Activated B cell treated with CpG ODN at 0.5 μM for 24 hours (primary cell): Measurements from ENCODE around the gene ZC3H18. TPM values are rescaled to one million over a fixed set of nuclear protein-coding genes. Genes with fewer than 3 reads are reported as not detected.

Experiments
- ATAC-seq: fragments of 200-7000 bp; cut with Tn5 transposase; one replicate; pipeline ENCODE4 v1.10.0; 2021; ENCODE audit warnings: low read depth, mild to moderate bottlenecking, moderate library complexity
- CTCF ChIA-PET: fragments of 350-600 bp; sonication (Branson Sonifier 250); formaldehyde crosslinking; loops from one replicate; lab custom pipeline; 2021; ENCODE audit warnings: antibody characterized with exemption; lab: Charles Lee
- POLR2A ChIA-PET: fragments of 350-600 bp; sonication (Branson Sonifier 250); formaldehyde crosslinking; loops from one replicate; lab custom pipeline; 2021; ENCODE audit warnings: antibody characterized with exemption; lab: Charles Lee
- DNase-seq: peaks from one replicate; pipeline ENCODE4 v3.0.0; 2022
- H3K27ac Mint-ChIP-seq: one replicate; pipeline ENCODE4 v1.8.0; 2020; ENCODE audit warnings: mixed read lengths
- H3K27me3 Mint-ChIP-seq: one replicate; pipeline ENCODE4 v1.8.0; 2021; ENCODE audit warnings: mixed read lengths
- H3K36me3 Mint-ChIP-seq: one replicate; pipeline ENCODE4 v1.8.0; 2021; ENCODE audit warnings: low read depth, mixed read lengths
- H3K4me1 Mint-ChIP-seq: one replicate; pipeline ENCODE4 v1.8.0; 2021; ENCODE audit warnings: mixed read lengths
- H3K4me3 Mint-ChIP-seq: one replicate; pipeline ENCODE4 v1.8.0; 2020; ENCODE audit warnings: mild to moderate bottlenecking, mixed read lengths
- H3K9me3 Mint-ChIP-seq: one replicate; pipeline ENCODE4 v1.8.0; 2020; ENCODE audit warnings: mixed read lengths
- CTCF ChIP-seq: fragments of 200-600 bp; IDR thresholded peaks from one replicate; pipeline ENCODE4 v1.8.0; 2022; ENCODE audit warnings: antibody characterized with exemption, mild to moderate bottlenecking
- intact Hi-C: fragments of 100-400 bp; cut with micrococcal nuclease; formaldehyde crosslinking; loops from one replicate; pipeline ENCODE4 v1.15.1; 2024
- total RNA-seq: library from RNA; stranded (reverse); gene quantifications from 2 replicates; pipeline ENCODE4 v1.2.3, GENCODE V29; 2022

ZC3H18 gene
- total RNA-seq, 1 donor from 2014 or later: 74.2 TPM

- TF ChIP-seq CTCF: no peak
- DNase-seq: no peak
- POLR2A ChIA-PET: interaction anchor here (1.8 to 5.7 kb wide), 3 partner anchors 9 to 44 kb away, joined by 8 to 102 read pairs (median 9); partner anchors contain the start of genes CYBA and MVD
- Mint-ChIP-seq H3K36me3 (peaks cover 30% of the 10 kb centered on the region), H3K4me1 (peaks cover 84% of the 10 kb centered on the region), H3K4me3 (peak overlapping the region; percentile 67), H3K27me3 (no peaks in the 10 kb centered on the region), H3K27ac (peak overlapping the region; percentile 54), H3K9me3 (no peaks in the 10 kb centered on the region)
- CTCF ChIA-PET: no interaction called here
- ATAC-seq: peak; percentile 26
- intact Hi-C loops: loop anchor here (1.0 kb wide), 1 partner anchor 11 kb away; the partner anchor contains the start of gene CYBA
Measured at GRCh38 chr16:88640498-88641247, 70.5 kb downstream of the ZC3H18 start.

DNA sequence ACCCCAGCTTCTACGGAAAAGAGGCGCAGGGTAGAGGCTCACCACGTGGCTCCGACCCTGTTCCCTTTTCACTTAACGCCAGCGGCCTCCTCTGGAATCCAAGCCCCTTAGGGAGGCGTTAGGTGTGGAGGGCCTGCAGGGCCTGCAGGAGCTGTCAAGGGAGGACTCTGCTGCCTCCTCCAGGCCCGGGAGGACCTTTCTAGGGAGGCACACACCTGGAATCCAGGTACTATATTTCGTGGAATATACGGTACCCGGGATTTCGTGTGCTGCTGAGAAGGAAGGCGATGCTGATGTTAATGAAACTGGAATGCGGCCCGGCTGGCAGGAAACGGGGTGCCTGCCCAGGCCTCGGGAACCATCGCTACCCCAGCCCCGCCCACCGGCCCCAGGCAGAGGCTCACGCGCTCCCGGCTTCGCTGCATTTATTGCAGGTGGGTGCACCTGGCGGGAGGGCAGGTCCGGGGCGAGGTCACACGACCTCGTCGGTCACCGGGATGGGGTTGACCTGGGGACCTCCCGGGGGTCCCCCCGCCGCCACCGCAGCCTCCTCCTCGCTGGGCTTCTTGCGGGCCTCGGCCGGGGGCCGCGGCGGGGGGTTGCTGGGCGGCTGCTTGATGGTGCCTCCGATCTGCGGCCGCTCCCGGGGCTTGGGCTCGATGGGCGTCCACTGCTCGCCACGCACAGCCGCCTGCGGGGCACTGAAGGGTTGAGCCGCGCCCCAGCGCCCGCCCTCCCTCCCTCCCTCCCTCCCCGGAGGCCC is 72.9 kb downstream of the ZC3H18 start:
- TF ChIP-seq CTCF: no peak
- ATAC-seq (no peak), DNase-seq (no peak)
- ChIA-PET CTCF (interaction anchor here (1.7 kb wide), 1 partner anchor 10 kb away, joined by 4 read pairs; no protein-coding TSS in a partner anchor), POLR2A (interaction anchor here (0.6 to 1.3 kb wide), 4 partner anchors 7 to 37 kb away, joined by 5 read pairs; partner anchors contain the start of gene MVD)
- no peaks in the 10 kb centered on the region for H3K9me3 Mint-ChIP-seq
- H3K27ac Mint-ChIP-seq: peak overlapping the region; percentile 53
- intact Hi-C loops: no loop called here
- H3K36me3 Mint-ChIP-seq: peaks cover 37% of the 10 kb centered on the region
- H3K27me3 Mint-ChIP-seq: no peaks in the 10 kb centered on the region
- peaks cover 83% of the 10 kb centered on the region for H3K4me1 Mint-ChIP-seq
- no peak overlapping the region for H3K4me3 Mint-ChIP-seq

DNA sequence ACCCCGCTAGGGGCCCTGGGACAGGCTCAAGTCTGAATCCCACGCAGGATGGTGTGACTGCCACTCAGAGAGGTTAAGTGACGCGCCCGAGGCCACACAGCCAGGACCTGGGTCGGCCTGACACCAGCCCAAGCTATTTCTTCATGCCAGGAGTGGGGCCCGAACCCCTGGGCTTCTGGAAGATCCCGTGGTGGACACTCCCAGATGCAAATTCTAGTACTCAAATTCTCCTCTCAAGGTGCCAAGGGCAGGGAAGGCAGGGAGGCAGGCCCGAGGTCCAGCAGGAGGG is 73.4 kb downstream of the ZC3H18 start:
- no peak for TF ChIP-seq CTCF
- H3K9me3 Mint-ChIP-seq: no peaks in the 10 kb centered on the region
- ChIA-PET POLR2A (no interaction called here), CTCF (interaction anchor here (1.7 kb wide), 1 partner anchor 10 kb away, joined by 4 read pairs; no protein-coding TSS in a partner anchor)
- no peak for DNase-seq
- no peak overlapping the region for H3K4me3 Mint-ChIP-seq
- peaks cover 37% of the 10 kb centered on the region for H3K36me3 Mint-ChIP-seq
- H3K27me3 Mint-ChIP-seq: no peaks in the 10 kb centered on the region
- H3K4me1 Mint-ChIP-seq: peaks cover 83% of the 10 kb centered on the region
- ATAC-seq: no peak
- intact Hi-C loops: no loop called here
- H3K27ac Mint-ChIP-seq: no peak overlapping the region

GRCh38 chr16:88645455-88645854 is 75.3 kb downstream of the ZC3H18 start:
- H3K4me3 Mint-ChIP-seq: no peak overlapping the region
- no peak for ATAC-seq
- H3K36me3 Mint-ChIP-seq: peaks cover 47% of the 10 kb centered on the region
- H3K9me3 Mint-ChIP-seq: no peaks in the 10 kb centered on the region
- DNase-seq: no peak
- H3K27ac Mint-ChIP-seq: no peak overlapping the region
- ChIA-PET POLR2A (no interaction called here), CTCF (no interaction called here)
- intact Hi-C loops: no loop called here
- peaks cover 81% of the 10 kb centered on the region for H3K4me1 Mint-ChIP-seq
- no peaks in the 10 kb centered on the region for H3K27me3 Mint-ChIP-seq
- TF ChIP-seq CTCF: no peak

DNA sequence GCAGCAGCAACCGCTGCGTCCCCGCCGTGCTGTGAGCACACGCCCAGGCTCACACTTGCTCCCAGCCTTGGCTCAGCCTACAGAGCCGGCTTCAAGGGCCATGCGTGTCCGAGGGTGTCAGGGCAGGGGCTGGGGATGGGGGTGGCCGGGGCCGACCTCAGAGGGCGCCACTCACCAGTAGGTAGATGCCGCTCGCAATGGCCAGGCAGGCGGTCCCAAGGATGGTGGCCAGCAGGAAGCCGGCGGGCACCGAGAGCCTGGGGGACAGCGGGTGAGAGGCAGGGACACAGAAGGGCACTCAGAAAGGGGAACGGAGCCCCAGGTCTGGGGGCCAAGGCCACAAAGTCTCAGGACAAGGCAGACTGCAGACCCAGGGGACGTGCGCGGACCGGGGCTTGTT is 75.7 kb downstream of the ZC3H18 start:
- Mint-ChIP-seq H3K9me3 (no peaks in the 10 kb centered on the region), H3K4me1 (peaks cover 76% of the 10 kb centered on the region), H3K36me3 (peaks cover 48% of the 10 kb centered on the region), H3K27ac (peak overlapping the region; percentile 46), H3K4me3 (no peak overlapping the region), H3K27me3 (no peaks in the 10 kb centered on the region)
- CTCF ChIA-PET: no interaction called here
- ATAC-seq: no peak
- DNase-seq: no peak
- POLR2A ChIA-PET: interaction anchor here (6.4 kb wide), 1 partner anchor 8 kb away, joined by 102 read pairs; the partner anchor contains the start of gene IL17C
- intact Hi-C loops: no loop called here
- no peak for TF ChIP-seq CTCF
